Fibroblast of skin of right biceps (primary cell): ENCODE data around the gene CHD6.

ENCODE experiments used
- DNase-seq: peaks from one replicate; pipeline ENCODE4 v3.0.0-alpha.2; 2013

Gene CHD6

DNA sequence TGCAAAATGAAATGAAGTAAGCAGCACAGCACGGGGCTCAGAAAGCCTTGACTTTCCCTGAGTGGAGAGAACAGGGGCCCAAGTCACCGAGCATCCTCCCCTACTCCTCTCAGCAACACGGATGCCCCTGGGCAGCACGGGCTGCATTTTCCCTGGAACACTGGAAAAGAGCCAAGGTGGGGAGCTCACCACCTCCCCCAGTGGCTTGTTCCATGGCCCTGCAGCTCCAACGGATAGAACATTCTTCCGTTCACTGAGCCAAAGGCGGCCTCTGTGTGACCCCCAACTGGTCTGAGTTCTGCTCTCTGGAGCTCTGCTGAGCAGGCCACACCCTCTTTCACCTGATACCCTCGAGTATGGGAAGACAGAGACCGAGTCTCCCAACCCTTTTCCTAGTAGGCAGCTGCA, 230.7 kb downstream of the CHD6 start:
- peak; percentile 22 for DNase-seq

GRCh38 chr20:41386502-41387427, 231.4 kb downstream of the CHD6 start:
- DNase-seq: peak; percentile 26

DNA sequence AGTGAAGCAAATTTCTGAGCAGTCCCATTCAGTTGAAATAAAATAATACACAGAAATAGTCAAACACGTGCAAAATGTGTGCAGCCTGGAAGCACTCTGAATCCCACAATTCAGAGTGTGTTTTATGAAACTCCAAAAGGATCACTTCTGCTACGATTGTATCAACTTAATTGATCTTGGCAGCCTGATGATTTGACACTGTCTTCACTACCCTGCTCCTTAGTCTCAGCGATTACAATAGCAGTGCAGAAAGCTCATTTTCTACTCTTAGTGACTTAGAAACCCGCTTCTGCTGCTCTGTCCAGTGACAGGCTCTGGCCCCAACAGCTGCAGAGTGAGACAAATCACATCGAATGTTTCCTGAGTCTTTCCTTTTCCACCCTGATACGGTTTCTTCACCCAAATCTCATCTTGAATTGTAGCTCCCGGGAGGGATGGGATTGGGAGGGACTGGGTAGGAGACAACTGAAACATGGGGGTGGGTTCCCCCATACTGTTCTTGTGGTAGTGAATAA, 235.3 kb downstream of the CHD6 start:
- DNase-seq: no peak

DNA sequence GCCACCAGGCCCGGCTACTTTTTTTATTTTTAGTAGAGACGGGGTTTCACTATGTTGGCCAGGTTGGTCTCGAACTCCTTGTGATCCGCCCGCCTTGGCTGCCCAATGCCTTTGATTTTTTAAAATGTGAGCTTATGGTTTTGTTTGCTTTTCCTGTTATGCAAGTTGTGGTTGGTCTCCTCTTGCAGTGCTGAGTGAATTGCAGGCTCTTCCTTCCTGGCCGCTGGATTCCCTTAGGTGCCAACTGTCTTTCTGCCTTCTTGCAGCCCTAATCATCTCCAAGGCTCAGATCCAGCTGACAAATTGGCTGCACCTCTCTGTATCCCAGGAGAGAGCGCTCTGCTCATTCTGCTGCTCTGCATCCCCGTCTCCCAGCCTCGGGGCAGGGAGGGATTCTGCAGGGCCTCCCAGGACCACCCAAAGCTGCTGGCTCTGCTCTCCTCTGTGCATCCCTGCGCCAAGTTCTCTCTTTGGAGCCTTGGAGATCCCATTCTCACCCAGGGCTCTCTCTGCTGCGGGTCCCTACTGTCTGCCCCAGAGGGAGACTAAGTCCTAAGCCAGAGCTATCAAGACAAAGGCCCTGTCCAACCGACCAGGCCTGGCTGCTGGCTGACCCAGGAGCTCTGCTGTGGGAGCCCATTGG, 237.5 kb downstream of the CHD6 start:
- DNase-seq: no peak

- DNase-seq: no peak
These were observed 238.6 kb downstream of the CHD6 start for GRCh38 chr20:41379551-41379950.

GRCh38 chr20:41377275-41377674, 240.9 kb downstream of the CHD6 start:
- DNase-seq: no peak

DNA sequence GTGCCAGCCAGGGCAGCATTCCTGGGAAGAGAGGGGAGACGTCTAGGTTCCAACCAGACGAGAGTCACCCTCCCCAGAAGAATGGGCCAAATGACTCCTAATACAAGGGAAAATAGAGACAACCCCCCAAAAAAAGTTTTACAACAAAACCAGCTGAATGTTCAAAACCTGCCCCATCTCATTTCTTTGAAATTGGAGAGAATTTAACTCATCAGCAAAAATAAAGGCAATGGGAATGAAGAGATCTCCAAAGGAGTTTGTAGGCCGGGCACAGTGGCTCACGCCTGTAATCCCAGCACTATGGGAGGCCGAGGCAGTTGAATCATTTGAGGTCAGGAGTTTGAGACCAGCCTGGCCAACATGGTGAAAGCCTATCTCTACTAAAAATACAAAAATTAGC, 241.8 kb downstream of the CHD6 start:
- no peak for DNase-seq

GRCh38 chr20:41375846-41376245, 242.3 kb downstream of the CHD6 start:
- no peak for DNase-seq

DNA sequence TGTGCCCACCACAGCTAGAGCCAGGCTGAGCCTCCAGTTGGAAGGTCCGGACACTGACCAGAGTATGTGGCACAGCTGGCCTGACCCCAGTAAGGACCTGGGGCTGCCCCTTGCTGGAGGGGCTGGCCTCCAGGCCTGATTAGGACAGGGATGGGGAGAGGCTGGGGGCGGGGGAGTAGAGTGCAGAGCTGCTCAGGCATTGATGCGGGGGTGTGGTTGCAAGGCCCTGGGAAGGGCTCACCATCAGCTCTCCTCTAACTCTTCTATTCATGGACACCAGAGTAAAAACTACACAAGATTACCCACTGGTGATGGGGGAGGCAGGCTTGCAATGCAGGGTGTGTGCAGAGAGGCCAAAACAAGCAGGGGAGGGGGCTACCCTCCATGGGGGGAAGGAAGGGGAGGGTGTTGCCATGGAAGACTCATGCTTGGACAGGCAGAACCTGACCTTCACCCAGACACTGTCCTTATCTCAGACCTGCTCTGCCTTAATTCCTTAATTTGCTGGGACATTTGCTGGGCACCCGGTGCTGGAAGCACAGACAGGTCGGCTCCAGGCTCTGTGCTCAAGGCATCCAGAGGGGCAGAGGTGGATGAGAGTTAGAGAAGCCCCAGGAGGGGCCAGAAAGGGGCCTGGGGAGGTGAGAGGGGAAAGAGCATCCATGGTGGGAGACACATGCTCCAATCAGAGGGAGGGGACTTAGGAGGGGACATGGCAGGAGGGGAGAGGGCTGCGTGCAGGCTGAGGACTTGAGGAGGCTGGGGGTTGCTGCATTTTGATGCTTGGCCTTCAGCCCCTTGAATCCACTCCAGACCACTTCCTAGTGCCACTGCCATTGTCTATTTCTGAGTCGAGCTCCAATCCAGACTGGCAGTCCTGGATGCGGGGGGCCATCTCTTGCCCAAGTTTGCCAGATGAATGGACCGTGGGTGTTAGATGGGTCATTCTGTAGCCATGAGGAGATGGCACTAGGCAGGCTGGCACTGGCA, 244.0 kb downstream of the CHD6 start:
- DNase-seq: no peak

DNA sequence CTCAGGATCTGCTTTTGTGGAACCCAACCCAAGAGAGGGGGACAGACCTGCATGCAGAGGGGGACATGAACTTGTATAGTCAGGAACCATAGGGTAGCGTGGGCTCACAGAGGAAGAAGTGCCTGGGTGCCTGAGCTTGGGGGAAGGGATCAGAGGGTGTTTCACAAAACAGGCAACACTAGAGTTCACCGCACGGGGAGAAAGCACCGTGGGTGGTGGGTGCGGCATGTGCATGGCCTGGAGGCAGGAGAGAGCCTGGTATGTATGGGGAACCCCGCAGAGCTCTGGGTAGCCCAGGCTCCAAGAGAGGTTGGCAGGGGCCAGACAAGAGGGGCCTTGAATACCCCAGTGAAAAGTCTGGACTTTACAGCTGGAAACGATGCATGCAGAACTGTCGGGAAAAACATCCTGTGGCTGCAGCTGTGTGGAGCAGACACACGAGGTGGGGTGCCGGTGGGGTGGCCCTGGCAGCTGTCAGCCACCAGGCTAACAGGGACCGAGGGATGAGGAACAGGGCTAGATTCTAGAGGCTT, 244.9 kb downstream of the CHD6 start:
- DNase-seq: no peak

DNA sequence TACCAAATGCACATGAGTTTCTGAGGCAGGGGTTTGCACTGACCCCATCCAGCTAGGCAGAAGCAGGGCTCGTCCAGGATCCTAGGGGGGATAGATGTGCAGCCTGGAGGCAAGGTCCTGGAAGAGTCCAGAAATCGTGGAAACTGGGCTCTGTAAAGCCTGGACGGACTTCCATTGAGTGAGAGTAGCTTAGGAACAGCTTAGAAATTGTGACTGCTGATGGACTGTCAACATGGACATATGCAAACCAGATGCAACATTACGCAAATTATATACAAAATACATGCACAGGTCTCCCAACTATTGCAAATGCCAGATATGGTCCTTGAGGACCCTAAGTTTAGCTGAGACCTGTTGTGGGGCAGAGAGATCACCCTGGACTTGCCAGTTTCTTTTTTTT, 246.8 kb downstream of the CHD6 start:
- no peak for DNase-seq

- DNase-seq: no peak
These were observed 248.0 kb downstream of the CHD6 start for GRCh38 chr20:41370176-41370575.

- no peak for DNase-seq
These were observed 248.5 kb downstream of the CHD6 start for GRCh38 chr20:41369673-41370072.

- no peak for DNase-seq
These were observed 250.2 kb downstream of the CHD6 start for GRCh38 chr20:41367956-41368355.

DNA sequence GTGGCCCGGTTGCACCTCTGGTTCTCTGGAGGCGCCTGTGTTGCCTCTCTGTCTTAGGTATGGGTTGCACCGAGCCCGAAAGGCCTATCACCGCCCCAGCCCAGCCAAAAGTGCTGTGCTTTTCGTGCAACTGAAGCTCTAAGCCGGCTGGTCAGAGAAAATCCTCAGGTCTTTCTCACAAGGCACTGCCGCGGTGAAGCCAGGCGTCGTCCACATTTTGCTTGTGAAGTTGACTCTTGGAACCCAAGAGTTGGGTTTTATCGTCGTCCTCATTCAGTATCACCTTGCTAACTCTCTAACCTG, 250.8 kb downstream of the CHD6 start:
- no peak for DNase-seq

GRCh38 chr20:41366546-41367392, 251.4 kb downstream of the CHD6 start, which contains the start of gene EMILIN3:
Gene EMILIN3, minus strand, starts transcription at chr20:41366818. Its CDS starts 184 bp downstream, at chr20:41366634.
- DNase-seq: no peak

- DNase-seq: no peak
These were observed 252.2 kb downstream of the CHD6 start for GRCh38 chr20:41365777-41366545.

DNA sequence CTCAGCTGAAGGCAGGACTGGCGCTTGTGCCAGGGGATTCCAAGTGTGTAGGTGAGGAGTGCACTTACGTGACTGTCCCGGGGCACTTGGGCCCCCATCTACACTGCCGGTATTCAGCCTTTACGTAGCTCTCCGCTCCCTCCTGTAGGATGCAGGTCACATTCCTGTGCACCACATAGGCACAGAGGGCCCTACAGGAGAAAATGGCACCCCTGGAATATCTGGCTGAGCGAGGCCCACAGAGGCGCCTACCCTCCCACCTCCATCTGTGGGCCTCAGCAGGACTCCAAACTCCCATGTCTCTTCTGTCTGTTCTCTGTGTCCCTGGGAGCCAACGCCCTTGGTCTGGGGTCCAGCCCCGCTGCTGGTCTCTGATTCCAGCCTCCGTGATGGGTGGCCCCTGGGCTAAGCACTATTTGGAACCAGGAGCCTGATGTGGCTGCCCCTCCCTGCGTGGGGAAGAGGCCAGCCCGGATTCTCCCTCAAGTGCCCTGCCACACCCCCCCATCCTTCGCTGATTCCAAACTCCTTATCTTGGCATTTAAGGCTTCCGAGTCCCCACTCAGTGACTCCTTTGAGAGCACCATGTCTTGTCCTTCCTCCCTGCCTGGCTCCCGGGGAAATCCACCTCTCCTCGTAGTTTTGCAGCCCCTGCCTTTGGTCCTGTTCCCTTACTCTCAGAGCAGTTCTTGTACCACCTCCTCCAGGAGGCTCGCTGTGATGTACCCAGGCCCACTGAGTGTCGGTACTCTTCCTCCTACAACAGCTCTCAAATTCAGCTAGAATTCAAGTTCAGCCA, 253.0 kb downstream of the CHD6 start:
- DNase-seq: no peak

- DNase-seq: no peak
These were observed 253.8 kb downstream of the CHD6 start for GRCh38 chr20:41364236-41364855.

DNA sequence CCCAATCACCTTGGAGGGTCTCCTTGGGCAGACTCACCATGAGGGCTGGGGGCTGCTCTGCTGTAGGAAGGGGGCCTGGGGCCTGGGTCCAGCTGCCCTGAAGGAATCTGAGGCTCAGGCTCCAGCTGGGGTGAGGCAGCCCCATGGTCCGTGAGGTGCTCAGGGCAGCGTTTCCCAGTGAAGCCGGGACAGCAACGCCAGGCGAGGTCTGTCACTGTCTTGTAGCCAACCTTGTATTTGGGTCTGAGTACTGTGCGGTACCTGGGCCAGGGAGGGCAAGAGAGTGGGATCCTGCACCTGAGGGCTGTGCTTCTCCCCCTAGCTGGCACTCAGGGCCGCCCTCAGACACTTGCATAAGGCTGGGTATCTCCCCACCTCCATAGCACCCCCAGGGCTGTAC, 254.6 kb downstream of the CHD6 start:
- DNase-seq: no peak
